Keratinocyte (primary cell): ENCODE data around the gene ASTN2. TPM values are rescaled to one million over a fixed set of nuclear protein-coding genes. Genes with fewer than 3 reads are reported as not detected.

ENCODE experiments used
- DNase-seq: peaks from one replicate; pipeline ENCODE4 v3.0.0-alpha.2; 2011; ENCODE audit warnings: low read depth, missing footprints, low spot score
- FAIRE-seq: peaks from 2 replicates; lab custom pipeline; 2011; peaks lifted over from hg19 to GRCh38; lab: Jason Lieb, UNC
- H2AFZ ChIP-seq: 2 replicates; pipeline ENCODE4 v1.6.0; 2012; ENCODE audit warnings: low read length, control low read depth, inconsistent platforms; ENCODE audit not compliant: control insufficient read depth
- H3K27ac ChIP-seq: 2 replicates; pipeline ENCODE4 v1.5.1; 2011; ENCODE audit warnings: low read length; ENCODE audit not compliant: control insufficient read depth, insufficient read depth
- H3K27me3 ChIP-seq: 3 replicates; pipeline ENCODE4 v1.6.0; 2011; ENCODE audit warnings: low read length; ENCODE audit not compliant: control insufficient read depth, insufficient read depth; ENCODE audit errors: extremely low read depth
- H3K36me3 ChIP-seq, 2 experiments: 2 replicates in 1 of 2; 3 replicates in 1 of 2; pipeline ENCODE4 v1.5.1; 2011; ENCODE audit warnings: low read length in 2 of 2, mild to moderate bottlenecking in 1 of 2; ENCODE audit not compliant: control insufficient read depth in 2 of 2, insufficient read depth in 2 of 2; ENCODE audit errors: extremely low read depth in 1 of 2
- H3K4me1 ChIP-seq: 3 replicates; pipeline ENCODE4 v1.5.1; 2011; ENCODE audit warnings: low read length; ENCODE audit not compliant: control insufficient read depth, insufficient read depth; ENCODE audit errors: extremely low read depth
- H3K4me2 ChIP-seq: 3 replicates; pipeline ENCODE4 v1.6.0; 2011; ENCODE audit warnings: low read depth, low read length; ENCODE audit not compliant: control insufficient read depth, insufficient read depth; ENCODE audit errors: extremely low read depth
- H3K4me3 ChIP-seq, 3 experiments: fragments of 200-600 bp in 1 of 3; sonication (generic) in 1 of 3; 2 replicates in 2 of 3; 3 replicates in 1 of 3; pipeline ENCODE4 v1.5.1; 2011 to 2016; ENCODE audit warnings: low read length in 3 of 3, mild to moderate bottlenecking in 3 of 3, control low read depth in 2 of 3, inconsistent platforms in 1 of 3, low read depth in 1 of 3, mixed read lengths in 1 of 3, mixed run types in 1 of 3, moderate library complexity in 1 of 3; ENCODE audit not compliant: control insufficient read depth in 2 of 3, insufficient read depth in 2 of 3; ENCODE audit errors: extremely low read depth in 1 of 3
- H3K79me2 ChIP-seq: 2 replicates; pipeline ENCODE4 v1.6.0; 2012; ENCODE audit warnings: low read length; ENCODE audit not compliant: control insufficient read depth, insufficient read depth
- H3K9ac ChIP-seq: 3 replicates; pipeline ENCODE4 v1.6.0; 2011; ENCODE audit warnings: low read length; ENCODE audit not compliant: control insufficient read depth, insufficient read depth; ENCODE audit errors: extremely low read depth
- H3K9me1 ChIP-seq: 3 replicates; pipeline ENCODE4 v1.6.0; 2011; ENCODE audit warnings: low read length; ENCODE audit not compliant: control insufficient read depth, insufficient read depth; ENCODE audit errors: extremely low read depth
- H3K9me3 ChIP-seq: 2 replicates; pipeline ENCODE4 v1.5.1; 2012; ENCODE audit warnings: low read depth, low read length; ENCODE audit not compliant: control insufficient read depth
- H4K20me1 ChIP-seq: 3 replicates; pipeline ENCODE4 v1.6.0; 2011; ENCODE audit warnings: low read length; ENCODE audit not compliant: control insufficient read depth, insufficient read depth; ENCODE audit errors: extremely low read depth
- EZH2 ChIP-seq: IDR thresholded peaks from one replicate; pipeline ENCODE4 v1.6.1; 2012; ENCODE audit warnings: inconsistent platforms, mild to moderate bottlenecking, low read length, moderate library complexity
- dilution Hi-C: fragments of 300-500 bp; cut with MboI; formaldehyde crosslinking; loops from one replicate; pipeline ENCODE4 v1.7.0; 2020; ENCODE audit warnings: low sequenced_read_pairs; ENCODE audit not compliant: extremely low pct_ligation_motif_present
- polyA plus RNA-seq, 5 experiments: library from polyadenylated mRNA; depleted of rRNA in 3 of 5; stranded (reverse) in 3 of 5; stranded (forward) in 1 of 5; unstranded in 1 of 5; fragments of >200 nt; gene quantifications; 1 replicate in 1 of 5; 2 replicates in 3 of 5; 3 replicates in 1 of 5; pipeline versions ENCODE4 v1.2.1 to v1.2.3, GENCODE V29; 2011 to 2012; ENCODE audit warnings: missing spikeins in 2 of 5, low read depth in 1 of 5, low replicate concordance in 1 of 5
- TF ChIP-seq, protein P1 (sequence below), 3 experiments: IDR thresholded peaks in 1 of 3; conservative IDR thresholded peaks in 1 of 3; optimal IDR thresholded peaks in 1 of 3; 2 replicates in 2 of 3; 3 replicates in 1 of 3; pipeline versions ENCODE3 to v1.5.1; 2011; ENCODE audit warnings: low read length in 3 of 3, mild to moderate bottlenecking in 3 of 3, moderate library complexity in 2 of 3, control low read depth in 1 of 3, inconsistent platforms in 1 of 3; ENCODE audit not compliant: insufficient read depth in 2 of 3; ENCODE audit errors: extremely low read depth in 1 of 3

The ASTN2 gene
- polyA plus RNA-seq, 1 donor (not counting 4 experiments of a cell fraction or from before 2014, with no cell fraction given), result 0.31 TPM

DNA sequence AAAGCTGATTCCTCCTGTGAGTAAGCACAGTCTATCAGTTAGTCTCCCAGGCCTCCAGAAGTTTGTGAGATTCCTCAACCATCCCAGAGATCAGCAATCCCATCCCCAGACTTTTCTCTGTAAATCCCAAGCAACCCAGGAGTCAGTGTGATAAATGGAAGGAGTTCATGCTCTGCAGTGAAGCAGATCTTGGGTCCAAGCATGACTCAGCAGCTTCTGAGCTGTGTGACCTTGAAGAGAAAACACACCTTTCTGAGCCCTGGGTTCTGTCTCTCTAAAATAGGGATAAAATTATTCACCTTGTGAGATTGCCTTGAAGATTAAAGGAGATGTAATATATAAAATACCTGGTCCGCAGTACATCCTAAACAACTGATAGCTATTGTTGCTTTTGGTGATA lies 318.7 kb downstream of the ASTN2 start:
- dilution Hi-C loops, result no loop called here
- TF ChIP-seq, protein P1, sequence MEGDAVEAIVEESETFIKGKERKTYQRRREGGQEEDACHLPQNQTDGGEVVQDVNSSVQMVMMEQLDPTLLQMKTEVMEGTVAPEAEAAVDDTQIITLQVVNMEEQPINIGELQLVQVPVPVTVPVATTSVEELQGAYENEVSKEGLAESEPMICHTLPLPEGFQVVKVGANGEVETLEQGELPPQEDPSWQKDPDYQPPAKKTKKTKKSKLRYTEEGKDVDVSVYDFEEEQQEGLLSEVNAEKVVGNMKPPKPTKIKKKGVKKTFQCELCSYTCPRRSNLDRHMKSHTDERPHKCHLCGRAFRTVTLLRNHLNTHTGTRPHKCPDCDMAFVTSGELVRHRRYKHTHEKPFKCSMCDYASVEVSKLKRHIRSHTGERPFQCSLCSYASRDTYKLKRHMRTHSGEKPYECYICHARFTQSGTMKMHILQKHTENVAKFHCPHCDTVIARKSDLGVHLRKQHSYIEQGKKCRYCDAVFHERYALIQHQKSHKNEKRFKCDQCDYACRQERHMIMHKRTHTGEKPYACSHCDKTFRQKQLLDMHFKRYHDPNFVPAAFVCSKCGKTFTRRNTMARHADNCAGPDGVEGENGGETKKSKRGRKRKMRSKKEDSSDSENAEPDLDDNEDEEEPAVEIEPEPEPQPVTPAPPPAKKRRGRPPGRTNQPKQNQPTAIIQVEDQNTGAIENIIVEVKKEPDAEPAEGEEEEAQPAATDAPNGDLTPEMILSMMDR (optimal IDR thresholded peaks at IDR 0.05 in 1 of 3, IDR thresholded peaks at IDR 0.05 in 1 of 3, conservative IDR thresholded peaks at IDR 0.05 in 1 of 3; ENCODE audit: extremely low read depth in 1 of 3, insufficient read depth in 2 of 3, low read length in 3 of 3), result no peak
- TF ChIP-seq EZH2, result no peak
- H3K4me1 ChIP-seq, result peaks cover 11% of the 10 kb centered on the region
- no peak for FAIRE-seq
- H2AFZ ChIP-seq, result no peak overlapping the region
- no peaks in the 10 kb centered on the region for H3K36me3 ChIP-seq
- H3K9me1 ChIP-seq, result no peaks in the 10 kb centered on the region
- no peak for DNase-seq
- no peak overlapping the region for H3K4me3 ChIP-seq
- no peaks in the 10 kb centered on the region for H4K20me1 ChIP-seq
- H3K9me3 ChIP-seq, result no peaks in the 10 kb centered on the region
- H3K9ac ChIP-seq, result no peak overlapping the region
- H3K27me3 ChIP-seq, result no peaks in the 10 kb centered on the region
- H3K4me2 ChIP-seq, result no peak overlapping the region
- no peak overlapping the region for H3K27ac ChIP-seq
- no peaks in the 10 kb centered on the region for H3K79me2 ChIP-seq

DNA sequence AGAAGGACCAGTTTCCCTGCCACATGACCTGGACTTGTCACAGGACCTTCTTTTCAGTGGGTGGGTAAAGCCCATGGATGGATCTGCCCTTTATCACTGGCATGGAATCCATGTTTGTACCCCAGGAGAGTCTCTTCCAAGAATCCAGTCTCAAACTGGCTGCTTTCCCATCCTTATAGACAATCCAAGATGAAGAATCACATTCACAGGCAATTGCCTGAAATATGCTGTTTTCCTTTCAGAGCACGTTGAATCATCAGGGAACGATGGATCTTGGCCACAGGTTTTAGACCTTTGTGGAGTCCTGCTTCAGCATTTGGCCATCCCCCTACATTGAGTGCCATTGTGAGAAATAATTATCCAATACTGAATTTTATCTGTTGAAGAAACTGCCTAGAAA lies 319.8 kb downstream of the ASTN2 start:
- no peaks in the 10 kb centered on the region for H3K79me2 ChIP-seq
- FAIRE-seq, result no peak
- no peaks in the 10 kb centered on the region for H3K27me3 ChIP-seq
- no peak overlapping the region for H3K4me2 ChIP-seq
- dilution Hi-C loops, result no loop called here
- H3K9ac ChIP-seq, result no peak overlapping the region
- H3K27ac ChIP-seq, result no peak overlapping the region
- H3K9me1 ChIP-seq, result no peaks in the 10 kb centered on the region
- no peaks in the 10 kb centered on the region for H3K9me3 ChIP-seq
- DNase-seq, result no peak
- peaks cover 11% of the 10 kb centered on the region for H3K4me1 ChIP-seq
- no peak overlapping the region for H2AFZ ChIP-seq
- H3K4me3 ChIP-seq, result no peak overlapping the region
- H3K36me3 ChIP-seq, result no peaks in the 10 kb centered on the region
- H4K20me1 ChIP-seq, result no peaks in the 10 kb centered on the region
- no peak for TF ChIP-seq EZH2
- TF ChIP-seq, protein P1 (optimal IDR thresholded peaks at IDR 0.05 in 1 of 3, IDR thresholded peaks at IDR 0.05 in 1 of 3, conservative IDR thresholded peaks at IDR 0.05 in 1 of 3; ENCODE audit: extremely low read depth in 1 of 3, insufficient read depth in 2 of 3, low read length in 3 of 3), result no peak
